RWPE2 (cell line): ENCODE measurements around the gene MRPL9.

Experiments used
- ATAC-seq: fragments of 200-7000 bp; cut with Tn5 transposase; 3 replicates; pipeline ENCODE4 v1.9.1; 2021; ENCODE audit warnings: low read depth
- DNase-seq: peaks from one replicate; pipeline ENCODE4 v3.0.0-alpha.2; 2020; ENCODE audit warnings: low spot score
- H3K27ac ChIP-seq: fragments of 450-650 bp; 2 replicates; pipeline ENCODE4 v1.5.1; 2017; ENCODE audit warnings: mild to moderate bottlenecking; ENCODE audit not compliant: poor library complexity, severe bottlenecking
- H3K27me3 ChIP-seq: fragments of 250-450 bp; sonication (Bioruptor Pico); 2 replicates; pipeline ENCODE4 v1.5.1; 2021; ENCODE audit warnings: mild to moderate bottlenecking, moderate library complexity; ENCODE audit not compliant: insufficient read depth, poor library complexity, severe bottlenecking
- H3K36me3 ChIP-seq: fragments of 250-450 bp; sonication (Bioruptor Pico); 2 replicates; pipeline ENCODE4 v1.5.1; 2020; ENCODE audit warnings: low read depth, mild to moderate bottlenecking, moderate library complexity
- H3K4me1 ChIP-seq: fragments of 250-450 bp; sonication (Bioruptor Pico); 2 replicates; pipeline ENCODE4 v1.5.1; 2021; ENCODE audit warnings: mild to moderate bottlenecking, moderate library complexity; ENCODE audit not compliant: insufficient read depth, poor library complexity, severe bottlenecking
- H3K4me3 ChIP-seq: fragments of 250-450 bp; sonication (Bioruptor Pico); 2 replicates; pipeline ENCODE4 v1.5.1; 2021; ENCODE audit warnings: mild to moderate bottlenecking, moderate library complexity; ENCODE audit not compliant: severe bottlenecking
- H3K9me3 ChIP-seq: fragments of 250-450 bp; sonication (Bioruptor Pico); 2 replicates; pipeline ENCODE4 v1.5.1; 2021; ENCODE audit warnings: mild to moderate bottlenecking, moderate library complexity; ENCODE audit not compliant: severe bottlenecking
- TF ChIP-seq, protein P1 (sequence below): fragments of 450-650 bp; IDR thresholded peaks from one replicate; pipeline ENCODE4 v1.5.1; 2017; ENCODE audit warnings: mild to moderate bottlenecking, moderate library complexity; ENCODE audit not compliant: poor library complexity, severe bottlenecking

Gene MRPL9

DNA sequence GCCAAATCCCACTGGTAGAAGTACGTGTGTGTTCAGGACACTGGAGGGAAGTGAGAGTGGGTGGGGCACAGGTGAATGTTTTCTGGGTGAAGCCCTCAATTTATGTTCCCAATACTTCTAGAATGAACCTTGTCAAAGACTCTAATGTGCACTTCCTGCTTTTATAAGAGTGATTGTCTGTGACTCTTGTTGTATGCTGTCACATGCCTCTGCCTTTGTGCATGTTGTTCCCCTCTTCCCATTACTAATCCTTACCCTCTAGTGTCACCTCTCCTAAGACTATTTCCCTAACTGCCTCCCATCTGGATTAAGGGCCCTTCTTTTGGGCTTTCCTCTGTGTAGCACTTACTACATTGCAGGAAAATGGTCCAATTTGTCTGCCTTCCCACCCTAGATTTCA, 44.5 kb upstream of the MRPL9 start:
- TF ChIP-seq, protein P1, sequence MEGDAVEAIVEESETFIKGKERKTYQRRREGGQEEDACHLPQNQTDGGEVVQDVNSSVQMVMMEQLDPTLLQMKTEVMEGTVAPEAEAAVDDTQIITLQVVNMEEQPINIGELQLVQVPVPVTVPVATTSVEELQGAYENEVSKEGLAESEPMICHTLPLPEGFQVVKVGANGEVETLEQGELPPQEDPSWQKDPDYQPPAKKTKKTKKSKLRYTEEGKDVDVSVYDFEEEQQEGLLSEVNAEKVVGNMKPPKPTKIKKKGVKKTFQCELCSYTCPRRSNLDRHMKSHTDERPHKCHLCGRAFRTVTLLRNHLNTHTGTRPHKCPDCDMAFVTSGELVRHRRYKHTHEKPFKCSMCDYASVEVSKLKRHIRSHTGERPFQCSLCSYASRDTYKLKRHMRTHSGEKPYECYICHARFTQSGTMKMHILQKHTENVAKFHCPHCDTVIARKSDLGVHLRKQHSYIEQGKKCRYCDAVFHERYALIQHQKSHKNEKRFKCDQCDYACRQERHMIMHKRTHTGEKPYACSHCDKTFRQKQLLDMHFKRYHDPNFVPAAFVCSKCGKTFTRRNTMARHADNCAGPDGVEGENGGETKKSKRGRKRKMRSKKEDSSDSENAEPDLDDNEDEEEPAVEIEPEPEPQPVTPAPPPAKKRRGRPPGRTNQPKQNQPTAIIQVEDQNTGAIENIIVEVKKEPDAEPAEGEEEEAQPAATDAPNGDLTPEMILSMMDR, result no peak
- H3K4me3 ChIP-seq, result no peak overlapping the region
- ATAC-seq, result no peak
- H3K9me3 ChIP-seq, result no peaks in the 10 kb centered on the region
- H3K36me3 ChIP-seq, result no peaks in the 10 kb centered on the region
- no peaks in the 10 kb centered on the region for H3K4me1 ChIP-seq
- no peak for DNase-seq
- no peak overlapping the region for H3K27ac ChIP-seq
- H3K27me3 ChIP-seq, result no peaks in the 10 kb centered on the region

DNA sequence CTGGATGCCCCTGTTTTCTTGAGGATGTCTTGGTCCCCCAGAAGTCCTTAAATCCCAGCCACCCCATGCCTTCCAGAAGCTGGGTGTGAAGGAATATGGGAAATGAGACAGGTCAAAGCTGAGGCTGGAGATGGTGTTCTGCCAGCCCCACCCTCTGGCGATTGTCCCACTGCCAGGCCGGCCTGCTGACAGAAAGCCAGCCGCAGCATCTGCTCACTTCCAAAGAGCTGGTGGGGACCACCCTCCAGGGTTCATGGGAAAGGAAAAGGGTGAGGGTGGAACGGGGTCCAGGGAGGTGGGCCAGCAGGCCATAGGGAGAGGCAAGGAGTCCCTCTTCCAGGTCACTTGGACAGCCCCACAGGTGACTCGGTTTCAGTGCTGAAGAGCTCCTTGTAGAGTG, 43.8 kb upstream of the MRPL9 start:
- no peaks in the 10 kb centered on the region for H3K9me3 ChIP-seq
- DNase-seq (no peak), ATAC-seq (no peak)
- no peak overlapping the region for H3K4me3 ChIP-seq
- no peaks in the 10 kb centered on the region for H3K4me1 ChIP-seq
- TF ChIP-seq, protein P1, result no peak
- no peak overlapping the region for H3K27ac ChIP-seq
- H3K36me3 ChIP-seq, result no peaks in the 10 kb centered on the region
- H3K27me3 ChIP-seq, result no peaks in the 10 kb centered on the region

DNA sequence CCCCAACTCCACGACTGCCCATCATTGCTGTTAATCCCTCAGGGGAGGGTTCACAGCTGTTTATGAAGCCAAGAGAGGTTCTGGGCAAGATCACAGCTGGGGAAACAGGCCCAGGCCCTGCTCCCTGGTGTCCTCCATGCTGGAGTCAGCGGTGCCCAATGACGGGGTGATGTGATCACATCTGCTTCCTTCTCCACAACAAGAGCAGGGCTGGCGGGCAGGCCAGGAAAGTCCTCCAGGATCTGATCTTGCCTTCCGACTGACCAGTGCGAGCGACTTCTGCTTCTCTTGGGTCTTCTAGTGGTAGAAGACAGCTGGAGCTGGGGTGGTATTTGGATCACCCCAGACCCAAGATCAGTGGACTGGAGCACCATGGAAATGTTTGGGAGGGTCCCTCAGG, 42.9 kb upstream of the MRPL9 start:
- Histone ChIP-seq H3K4me1 (no peaks in the 10 kb centered on the region), H3K36me3 (no peaks in the 10 kb centered on the region), H3K27me3 (no peaks in the 10 kb centered on the region), H3K27ac (no peak overlapping the region), H3K9me3 (no peaks in the 10 kb centered on the region), H3K4me3 (no peak overlapping the region)
- DNase-seq, result no peak
- no peak for ATAC-seq
- TF ChIP-seq, protein P1, result no peak

DNA sequence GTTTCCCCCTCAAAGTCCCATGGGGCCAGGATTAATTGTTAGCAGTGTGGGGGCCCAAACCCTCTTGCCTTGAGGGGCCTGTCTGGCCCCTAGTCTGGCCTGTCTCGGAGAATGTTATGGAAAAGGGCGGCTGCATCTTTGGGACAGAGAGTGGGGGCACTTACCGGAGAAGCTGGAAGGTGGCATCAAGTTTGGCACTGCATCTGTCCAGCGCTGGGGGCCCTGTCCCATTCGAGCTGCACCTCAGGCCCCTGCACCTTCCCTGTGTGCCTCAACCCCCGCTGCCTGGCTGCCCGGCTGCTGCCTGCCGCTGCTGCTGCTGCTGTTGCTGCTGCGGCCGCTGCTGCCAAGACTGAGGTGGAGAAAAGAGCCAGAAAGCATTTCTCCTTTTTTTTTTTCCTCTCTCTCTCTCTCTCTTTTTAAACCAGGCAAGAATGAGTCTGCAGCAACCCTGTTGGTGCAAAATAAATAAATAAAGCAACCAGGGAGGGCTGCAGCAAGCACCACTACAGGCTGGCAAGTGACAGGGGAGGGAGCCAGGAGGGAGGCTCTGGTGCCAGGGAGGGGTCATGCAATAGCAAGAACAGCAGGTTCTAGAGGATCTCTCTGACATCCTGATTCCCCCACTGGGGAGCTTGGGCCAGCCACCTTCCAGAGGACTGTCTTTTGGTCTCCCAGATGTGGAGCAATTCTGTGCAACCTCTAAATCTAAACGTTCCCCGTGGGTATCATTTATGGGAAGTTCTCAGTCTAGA, 41.9 kb upstream of the MRPL9 start, which contains the start of gene LINGO4:
TSS of gene LINGO4 (minus strand) at position 354 of the 755 bp plus-strand sequence. CDS start 2,715 bp downstream, outside the sequence.
- Histone ChIP-seq H3K36me3 (no peaks in the 10 kb centered on the region), H3K9me3 (no peaks in the 10 kb centered on the region), H3K4me3 (no peak within 1 kb of the TSS), H3K27ac (no peak within 1 kb of the TSS), H3K27me3 (no peaks in the 10 kb centered on the region), H3K4me1 (no peaks in the 10 kb centered on the region)
- TF ChIP-seq, protein P1, result no peak
- DNase-seq (no peak), ATAC-seq (no peak)

GRCh38 chr1:151803915-151804314, 40.6 kb upstream of the MRPL9 start:
- Histone ChIP-seq H3K27me3 (no peaks in the 10 kb centered on the region), H3K27ac (no peak overlapping the region), H3K36me3 (no peaks in the 10 kb centered on the region), H3K9me3 (no peaks in the 10 kb centered on the region), H3K4me1 (no peaks in the 10 kb centered on the region), H3K4me3 (no peak overlapping the region)
- DNase-seq, result no peak
- TF ChIP-seq, protein P1, result no peak
- ATAC-seq, result no peak
